Astrocyte of the hippocampus (primary cell): ENCODE measurements around the gene COL27A1.

Experiments
- DNase-seq: peaks from one replicate; pipeline ENCODE4 v3.0.0; 2011; ENCODE audit warnings: low read depth, low spot score

Gene COL27A1

GRCh38 chr9:114286146-114286679 lies 130.9 kb downstream of the COL27A1 start:
- no peak for DNase-seq

DNA sequence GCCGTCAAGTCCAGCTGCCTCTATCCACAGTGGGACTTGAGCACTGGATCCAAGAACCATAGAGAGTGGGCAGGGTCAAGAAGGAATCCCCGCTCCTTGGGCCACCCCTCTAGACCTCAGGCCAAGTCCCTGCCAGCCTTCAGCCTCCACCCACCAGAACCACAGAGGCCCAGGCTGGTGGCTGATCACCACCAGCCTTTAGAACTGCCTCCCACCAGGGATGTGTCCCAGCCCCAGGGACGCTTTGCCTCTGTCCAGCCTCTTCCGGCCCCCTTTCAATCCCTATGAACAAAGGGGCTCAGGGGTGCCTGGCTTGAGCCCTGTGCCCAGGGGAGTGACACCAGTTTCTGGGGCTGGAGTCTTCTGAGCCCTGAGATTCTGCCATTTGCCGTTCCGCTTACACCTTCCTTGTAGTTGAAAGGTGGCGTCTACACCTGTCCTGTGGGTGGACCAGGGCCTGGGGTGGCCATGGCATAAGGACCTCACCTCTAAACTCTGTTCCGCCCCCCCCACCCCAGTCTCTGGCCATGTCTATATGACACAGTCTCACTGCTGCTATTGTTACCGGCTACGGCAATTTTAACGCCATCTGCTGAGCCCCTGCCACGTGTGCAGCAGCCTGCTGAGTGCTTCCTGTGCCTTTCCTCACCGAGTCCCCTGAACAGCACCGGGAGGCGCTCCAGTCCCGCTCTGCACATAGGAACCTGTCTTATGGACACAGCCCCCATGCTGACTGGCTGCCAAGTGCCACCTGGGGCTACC lies 131.8 kb downstream of the COL27A1 start:
- no peak for DNase-seq

GRCh38 chr9:114287763-114288192 lies 132.4 kb downstream of the COL27A1 start:
- no peak for DNase-seq

GRCh38 chr9:114288193-114289091 lies 133.1 kb downstream of the COL27A1 start:
- DNase-seq = peak; percentile 86

GRCh38 chr9:114289106-114289505 lies 133.8 kb downstream of the COL27A1 start:
- no peak for DNase-seq

- DNase-seq = no peak
Measured at GRCh38 chr9:114289571-114290481, 134.5 kb downstream of the COL27A1 start.

DNA sequence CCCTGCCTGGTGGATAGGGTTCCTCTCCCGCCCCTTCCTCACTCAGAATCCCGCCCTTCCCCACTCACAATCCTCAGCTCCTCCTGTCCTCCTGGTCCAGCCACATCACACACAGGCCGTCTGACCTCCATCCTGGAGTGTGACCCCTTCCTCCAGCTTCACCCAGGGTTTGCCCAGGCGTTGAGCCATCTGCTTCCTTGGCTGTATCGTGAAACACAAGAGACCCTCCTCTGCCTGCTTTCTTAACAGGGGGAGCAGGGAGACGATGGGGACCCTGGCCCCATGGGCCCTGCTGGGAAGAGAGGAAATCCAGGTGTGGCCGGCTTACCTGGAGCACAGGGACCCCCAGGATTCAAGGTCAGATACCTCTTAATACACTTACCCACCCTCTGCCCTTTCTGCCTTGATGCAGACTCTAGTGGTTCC lies 135.2 kb downstream of the COL27A1 start:
- DNase-seq = no peak

DNA sequence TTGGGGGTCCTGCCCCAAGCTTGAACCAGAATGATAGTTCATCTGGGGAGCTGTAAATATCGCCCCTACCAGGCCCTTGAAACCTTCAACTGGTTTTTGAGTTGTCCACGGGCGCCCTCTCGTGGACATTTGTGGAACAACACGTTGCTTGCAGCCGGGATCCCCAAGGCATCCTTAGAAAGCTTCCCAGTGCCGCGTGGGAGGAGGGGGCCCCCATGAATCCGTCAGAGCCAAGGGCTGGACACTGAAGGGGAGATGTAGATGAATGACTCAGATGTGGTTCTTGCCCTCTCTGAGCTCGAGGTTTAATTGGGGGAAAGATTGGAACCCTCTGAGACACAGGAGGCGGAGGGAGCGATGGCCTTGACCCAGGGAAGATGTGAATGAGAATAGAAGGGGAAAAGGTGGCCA lies 135.7 kb downstream of the COL27A1 start:
- peak; percentile 84 for DNase-seq

- no peak for DNase-seq
Measured at GRCh38 chr9:114291886-114292590, 136.7 kb downstream of the COL27A1 start.

GRCh38 chr9:114294664-114295063 lies 139.3 kb downstream of the COL27A1 start:
- DNase-seq = no peak

- no peak for DNase-seq
Measured at GRCh38 chr9:114296338-114296737, 141.0 kb downstream of the COL27A1 start.

- DNase-seq = no peak
Measured at GRCh38 chr9:114299286-114300152, 144.2 kb downstream of the COL27A1 start.

- DNase-seq = no peak
Measured at GRCh38 chr9:114300153-114300845, 145.0 kb downstream of the COL27A1 start.

DNA sequence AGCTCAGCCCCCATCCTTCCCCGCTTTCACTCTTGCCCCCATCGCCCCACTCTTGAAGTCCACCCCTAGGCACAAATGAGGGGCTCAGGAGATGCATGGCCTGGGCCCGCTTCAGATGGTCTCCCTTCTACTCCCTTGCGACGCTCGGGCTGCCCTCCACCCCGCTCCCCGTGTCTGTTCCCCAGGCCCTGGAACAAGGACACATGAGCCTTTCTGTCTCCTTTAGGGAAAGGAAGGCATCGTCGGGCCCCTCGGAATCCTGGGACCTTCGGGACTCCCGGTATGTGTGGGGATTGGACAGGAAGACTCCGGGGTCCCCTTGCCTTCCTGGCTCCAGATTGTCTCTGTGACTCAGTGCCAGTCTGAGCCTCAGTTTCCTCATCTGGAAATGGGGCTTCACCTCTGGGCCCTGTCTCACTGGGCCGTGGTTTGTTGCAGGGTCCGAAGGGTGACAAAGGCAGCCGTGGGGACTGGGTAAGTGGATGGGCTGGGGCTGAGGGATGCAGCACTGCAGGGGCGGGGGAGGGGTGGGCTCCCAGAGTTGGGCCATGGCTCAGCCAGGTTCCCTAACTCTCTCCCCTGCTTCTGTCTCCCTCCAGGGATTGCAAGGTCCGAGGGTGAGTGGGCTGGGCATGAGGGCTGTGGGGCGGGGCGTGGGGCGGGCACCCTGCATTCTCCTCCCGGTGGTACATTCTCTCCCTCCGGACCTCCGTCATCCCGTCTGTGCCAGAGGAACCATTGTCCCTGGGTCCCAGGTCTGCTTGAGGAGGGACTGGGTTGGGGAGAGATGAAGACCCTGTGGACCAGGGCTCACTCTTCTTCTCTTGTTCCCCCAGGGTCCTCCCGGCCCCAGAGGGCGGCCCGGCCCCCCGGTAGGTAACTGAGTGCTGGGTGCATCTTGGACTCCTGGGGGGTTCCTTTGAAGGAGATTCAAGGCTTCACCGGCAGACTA lies 145.8 kb downstream of the COL27A1 start:
- DNase-seq = no peak

DNA sequence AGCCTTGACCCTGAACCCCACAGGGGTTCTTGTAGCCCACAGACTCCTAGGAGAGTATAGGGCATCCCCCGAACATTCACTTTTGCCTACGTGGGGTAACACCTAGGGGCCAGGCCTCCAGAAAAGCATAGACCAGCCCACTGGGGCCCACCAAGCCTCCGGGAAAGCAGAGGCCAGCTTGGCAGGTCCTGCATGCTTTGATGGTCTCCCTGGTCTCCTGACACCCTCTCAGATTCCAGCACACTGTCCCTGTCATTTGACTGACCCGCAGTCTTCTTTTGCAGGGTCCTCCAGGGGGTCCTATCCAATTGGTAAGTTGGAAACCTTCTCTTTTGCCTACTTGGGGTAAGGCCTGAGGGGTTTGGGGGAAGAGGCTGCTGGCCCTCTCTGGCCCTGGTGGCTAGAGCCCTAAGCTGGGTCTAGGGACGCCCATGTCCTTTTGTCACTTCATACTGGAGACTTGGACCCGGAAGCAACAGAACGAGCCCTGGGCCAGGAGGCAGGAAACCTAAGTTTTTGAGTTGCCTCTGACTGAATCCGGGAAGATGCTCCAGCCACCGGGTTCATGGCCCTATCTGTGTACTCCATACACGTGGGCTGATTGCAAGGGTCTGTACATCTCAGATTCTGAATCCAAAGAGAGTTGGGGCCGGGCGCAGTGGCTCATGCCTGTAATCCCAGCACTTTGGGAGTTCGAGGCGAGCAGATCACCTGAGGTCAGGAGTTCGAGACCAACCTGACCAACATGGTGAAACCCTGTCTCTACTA lies 146.6 kb downstream of the COL27A1 start:
- no peak for DNase-seq

- no peak for DNase-seq
Measured at GRCh38 chr9:114302727-114303126, 147.4 kb downstream of the COL27A1 start.

DNA sequence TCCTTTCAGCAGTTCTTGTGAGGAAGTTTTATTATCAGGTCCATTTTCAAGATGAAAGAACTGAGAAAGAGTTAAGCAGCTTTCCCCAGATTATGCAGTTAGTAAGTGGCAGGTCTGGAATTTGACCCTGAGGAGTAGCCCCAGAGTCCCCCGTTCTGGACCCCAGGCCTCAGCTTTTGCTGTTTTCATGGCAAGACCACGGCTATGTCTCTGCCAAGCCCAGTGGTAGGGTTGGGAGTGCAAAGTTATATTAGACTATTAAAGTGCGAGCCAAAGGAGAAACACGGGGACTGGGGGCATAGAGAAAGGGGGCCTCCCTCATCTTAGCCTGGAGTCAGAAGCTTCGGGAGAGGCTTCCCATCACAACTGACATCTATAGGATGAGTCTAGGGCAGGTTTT lies 148.2 kb downstream of the COL27A1 start:
- no peak for DNase-seq
